CD14-positive monocyte (primary cell): Measurements from ENCODE around the gene FAIM2. TPM values are rescaled to one million over a fixed set of nuclear protein-coding genes. Genes with fewer than 3 reads are reported as not detected.

Experiments used
- DNase-seq, 3 donors: peaks; one replicate each; pipeline ENCODE4 v3.0.0-alpha.2; 2011 to 2022
- H2AFZ ChIP-seq: 2 replicates; pipeline ENCODE4 v1.6.0; 2012; ENCODE audit warnings: mild to moderate bottlenecking, low read depth, low read length, inconsistent platforms; ENCODE audit not compliant: insufficient read depth, poor library complexity, severe bottlenecking
- H3K27ac ChIP-seq, 2 donors: 1 replicate in 1 of 2; 2 replicates in 1 of 2; pipeline ENCODE4 v1.5.1; 2012 to 2013; ENCODE audit warnings: low read length in 2 of 2, control low read depth in 1 of 2, inconsistent platforms in 1 of 2, low read depth in 1 of 2, mild to moderate bottlenecking in 1 of 2
- H3K27me3 ChIP-seq, 2 donors: one replicate each; pipeline versions ENCODE4 v1.6.0 to v1.6.1; 2011 to 2013; ENCODE audit warnings: low read length in 2 of 2; ENCODE audit not compliant: control insufficient read depth in 2 of 2, insufficient read depth in 2 of 2
- H3K36me3 ChIP-seq, 2 donors: replicated peaks in 1 of 2; 1 replicate in 1 of 2; 2 replicates in 1 of 2; pipeline versions ENCODE4 v1.5.1 to v1.6.1; 2012 to 2013; ENCODE audit warnings: low read length in 2 of 2, control low read depth in 1 of 2, inconsistent platforms in 1 of 2, mild to moderate bottlenecking in 1 of 2; ENCODE audit not compliant: insufficient read depth in 2 of 2, control insufficient read depth in 1 of 2
- H3K4me1 ChIP-seq, 2 donors: 1 replicate in 1 of 2; 2 replicates in 1 of 2; pipeline versions ENCODE4 v1.5.1 to v1.6.1; 2012 to 2013; ENCODE audit warnings: low read length in 2 of 2, control low read depth in 1 of 2, inconsistent platforms in 1 of 2, mild to moderate bottlenecking in 1 of 2, moderate library complexity in 1 of 2; ENCODE audit not compliant: insufficient read depth in 2 of 2, control insufficient read depth in 1 of 2
- H3K4me2 ChIP-seq: replicated peaks from 2 replicates; pipeline ENCODE3; 2012; ENCODE audit warnings: low read length, moderate library complexity, mild to moderate bottlenecking; ENCODE audit not compliant: poor library complexity, severe bottlenecking; ENCODE audit errors: extremely low read depth
- H3K4me3 ChIP-seq, 3 experiments: fragments of 200-600 bp in 1 of 3; sonication (generic) in 1 of 3; replicated peaks in 1 of 3; 1 replicate in 2 of 3; 2 replicates in 1 of 3; pipeline ENCODE4 v1.5.1; 2011 to 2013; ENCODE audit warnings: low read length in 3 of 3, mild to moderate bottlenecking in 3 of 3, control low read depth in 2 of 3, low read depth in 2 of 3, inconsistent platforms in 1 of 3, moderate library complexity in 1 of 3
- H3K79me2 ChIP-seq: 2 replicates; pipeline ENCODE4 v1.6.0; 2012; ENCODE audit warnings: mild to moderate bottlenecking, control low read depth, inconsistent platforms, low read length, moderate library complexity; ENCODE audit not compliant: insufficient read depth
- H3K9ac ChIP-seq: 2 replicates; pipeline ENCODE4 v1.6.0; 2017; ENCODE audit warnings: low read length, mild to moderate bottlenecking; ENCODE audit not compliant: insufficient read depth, poor library complexity, severe bottlenecking
- H3K9me3 ChIP-seq, 2 donors: replicated peaks in 1 of 2; 1 replicate in 1 of 2; 2 replicates in 1 of 2; pipeline versions ENCODE4 v1.5.1 to v1.6.1; 2012 to 2013; ENCODE audit warnings: low read length in 2 of 2, control low read depth in 1 of 2; ENCODE audit not compliant: control insufficient read depth in 1 of 2, insufficient read depth in 1 of 2
- H4K20me1 ChIP-seq: 2 replicates; pipeline ENCODE4 v1.6.0; 2012; ENCODE audit warnings: mild to moderate bottlenecking, low read length, control low read depth, moderate library complexity; ENCODE audit not compliant: insufficient read depth
- H3K27ac Mint-ChIP-seq, 7 donors: one replicate each; pipeline ENCODE4 v1.8.0; 2020; ENCODE audit warnings: mild to moderate bottlenecking in 7 of 7, mixed read lengths in 7 of 7, moderate library complexity in 6 of 7, inconsistent platforms in 2 of 7
- H3K27me3 Mint-ChIP-seq, 3 donors: one replicate each; pipeline ENCODE4 v1.8.0; 2021 to 2022; ENCODE audit warnings: low read depth in 3 of 3, mild to moderate bottlenecking in 3 of 3, mixed read lengths in 3 of 3, moderate library complexity in 3 of 3, inconsistent platforms in 1 of 3
- H3K36me3 Mint-ChIP-seq, 2 donors: one replicate each; pipeline ENCODE4 v1.8.0; 2020; ENCODE audit warnings: mixed read lengths in 2 of 2, inconsistent platforms in 1 of 2, mild to moderate bottlenecking in 1 of 2
- H3K4me1 Mint-ChIP-seq: one replicate; pipeline ENCODE4 v1.8.0; 2020; ENCODE audit warnings: mild to moderate bottlenecking, mixed read lengths
- H3K4me3 Mint-ChIP-seq, 2 donors: one replicate each; pipeline ENCODE4 v1.8.0; 2020; ENCODE audit warnings: mild to moderate bottlenecking in 2 of 2, mixed read lengths in 2 of 2, moderate library complexity in 1 of 2
- H3K9me3 Mint-ChIP-seq, 7 donors: one replicate each; pipeline ENCODE4 v1.8.0; 2020 to 2022; ENCODE audit warnings: mixed read lengths in 7 of 7, mild to moderate bottlenecking in 6 of 7, moderate library complexity in 6 of 7, inconsistent platforms in 2 of 7
- WGBS: methylation state at CpG from one replicate; pipeline ENCODE4 v1.1.5; 2013; ENCODE audit warnings: missing lambda C conversion rate; ENCODE audit not compliant: insufficient coverage; 5-methylcytosine and 5-hydroxymethylcytosine counted together
- intact Hi-C, 2 donors: fragments of 100-400 bp; cut with micrococcal nuclease; formaldehyde crosslinking; loops; one replicate each; pipeline versions ENCODE4 v1.15.0 to v1.15.1; 2023
- polyA plus RNA-seq, 3 donors: library from polyadenylated mRNA; depleted of rRNA in 1 of 3; unstranded in 2 of 3; stranded (reverse) in 1 of 3; fragments of 300-500 nt in 2 of 3; fragments of >200 nt in 1 of 3; fragmentation: Illumina TruSeq in 2 of 3; gene quantifications; 1 replicate in 2 of 3; 2 replicates in 1 of 3; pipeline ENCODE4 v1.2.3, GENCODE V29; 2012 to 2021
- TF ChIP-seq, protein P1 (sequence below): fragments of 200-600 bp; IDR thresholded peaks from one replicate; pipeline ENCODE4 v1.8.0; 2022; ENCODE audit warnings: antibody characterized with exemption, mild to moderate bottlenecking

FAIM2 gene
- polyA plus RNA-seq, 3 donors = not detected

DNA sequence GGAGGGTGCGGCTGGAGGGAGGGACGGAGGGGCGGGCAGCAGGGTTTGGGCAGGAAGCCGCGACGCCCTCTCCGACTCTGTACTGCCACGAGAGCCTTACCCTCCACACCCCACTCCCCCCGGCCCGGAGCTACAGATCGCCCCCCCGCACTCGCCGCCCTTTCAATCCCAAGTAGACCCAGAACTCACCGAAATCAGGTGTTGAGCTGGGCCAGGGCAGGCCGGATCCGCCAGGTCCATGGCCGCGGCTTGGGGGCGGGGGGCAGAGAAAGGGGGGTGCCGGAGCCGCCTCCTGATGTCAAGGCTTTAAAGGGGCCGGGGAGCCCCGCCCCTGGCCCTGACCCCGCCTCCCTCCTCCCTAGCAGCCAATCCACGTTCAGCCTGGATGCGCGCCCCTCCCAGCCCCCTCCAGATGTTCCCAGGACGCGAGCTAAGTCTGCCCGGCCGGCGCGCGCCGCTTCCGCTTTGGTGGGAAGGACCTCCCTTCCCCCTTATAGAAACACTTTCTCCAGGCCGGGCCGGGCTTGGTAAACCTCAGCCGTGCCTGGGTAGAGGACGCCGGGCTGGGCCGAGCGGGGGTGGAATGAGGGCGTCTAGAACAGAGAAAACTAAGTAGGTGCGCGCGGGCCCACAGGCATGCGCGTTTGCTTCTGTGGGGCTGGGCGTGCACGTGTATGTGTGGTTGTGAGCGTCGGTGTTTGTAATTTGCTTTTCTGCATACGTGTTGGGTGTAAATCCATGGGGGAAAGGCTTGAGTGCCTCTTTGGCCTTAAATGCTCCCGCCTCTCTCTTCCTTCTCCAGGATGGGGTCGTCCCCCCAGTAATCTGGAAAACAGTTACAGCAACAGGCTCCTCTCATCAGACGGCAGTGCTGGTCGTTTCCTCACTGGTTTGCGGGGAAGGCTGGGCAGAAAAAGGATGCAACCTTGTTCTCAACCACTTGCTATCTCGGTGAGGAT, 75.3 kb downstream of the FAIM2 start, which contains the start of gene NCKAP5L:
Gene NCKAP5L, minus strand, starts transcription at position 281 of the 959 bp plus-strand sequence. CDS start 24,369 bp downstream, outside the sequence.
- intact Hi-C loops = no loop called here
- peak within 1 kb of the TSS; percentile 88 for H2AFZ ChIP-seq

More for the DNA sequence above, 75.3 kb downstream of the FAIM2 start, which contains the start of gene NCKAP5L:
- Mint-ChIP-seq H3K27me3 (peaks cover 0 to 2% (median 0%) of the 10 kb centered on the region in 3 donors), H3K4me3 (peak within 1 kb of the TSS; percentile 96 to 97), H3K27ac (peak within 1 kb of the TSS; percentile 90 to 100 (median 96)), H3K4me1 (peaks cover 52% of the 10 kb centered on the region), H3K9me3 (no peaks in the 10 kb centered on the region), H3K36me3 (peaks cover 1 to 3% of the 10 kb centered on the region in 2 donors)
- peaks cover 29% of the 10 kb centered on the region for H4K20me1 ChIP-seq
- H3K4me2 ChIP-seq = peak within 1 kb of the TSS; percentile 98
- peaks cover 51% of the 10 kb centered on the region in 2 donors for H3K4me1 ChIP-seq
- WGBS = 0% methylated on average over 28 of the region's 61 CpGs
- peaks cover 26% of the 10 kb centered on the region for H3K79me2 ChIP-seq
- peak within 1 kb of the TSS; percentile 57 to 100 for H3K27ac ChIP-seq
- H3K9me3 ChIP-seq = no peaks in the 10 kb centered on the region
- TF ChIP-seq, protein P1, sequence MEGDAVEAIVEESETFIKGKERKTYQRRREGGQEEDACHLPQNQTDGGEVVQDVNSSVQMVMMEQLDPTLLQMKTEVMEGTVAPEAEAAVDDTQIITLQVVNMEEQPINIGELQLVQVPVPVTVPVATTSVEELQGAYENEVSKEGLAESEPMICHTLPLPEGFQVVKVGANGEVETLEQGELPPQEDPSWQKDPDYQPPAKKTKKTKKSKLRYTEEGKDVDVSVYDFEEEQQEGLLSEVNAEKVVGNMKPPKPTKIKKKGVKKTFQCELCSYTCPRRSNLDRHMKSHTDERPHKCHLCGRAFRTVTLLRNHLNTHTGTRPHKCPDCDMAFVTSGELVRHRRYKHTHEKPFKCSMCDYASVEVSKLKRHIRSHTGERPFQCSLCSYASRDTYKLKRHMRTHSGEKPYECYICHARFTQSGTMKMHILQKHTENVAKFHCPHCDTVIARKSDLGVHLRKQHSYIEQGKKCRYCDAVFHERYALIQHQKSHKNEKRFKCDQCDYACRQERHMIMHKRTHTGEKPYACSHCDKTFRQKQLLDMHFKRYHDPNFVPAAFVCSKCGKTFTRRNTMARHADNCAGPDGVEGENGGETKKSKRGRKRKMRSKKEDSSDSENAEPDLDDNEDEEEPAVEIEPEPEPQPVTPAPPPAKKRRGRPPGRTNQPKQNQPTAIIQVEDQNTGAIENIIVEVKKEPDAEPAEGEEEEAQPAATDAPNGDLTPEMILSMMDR = no peak
- H3K4me3 ChIP-seq = peak within 1 kb of the TSS; percentile 66 to 95 (median 69)
- peaks cover 0 to under 1% of the 10 kb centered on the region in 2 donors for H3K36me3 ChIP-seq
- no peaks in the 10 kb centered on the region for H3K27me3 ChIP-seq
- H3K9ac ChIP-seq = peak within 1 kb of the TSS; percentile 66
- peak; percentile 91 to 95 (median 95) for DNase-seq
